Hepatocyte (in vitro differentiated cells): ENCODE measurements around the gene RNF166.

ENCODE experiments used
- CTCF ChIP-seq: fragments of 200-600 bp; sonication (generic); IDR thresholded peaks from 2 replicates; pipeline ENCODE4 v1.5.1; 2016; ENCODE audit warnings: antibody characterized with exemption, mild to moderate bottlenecking; ENCODE audit not compliant: poor library complexity
- EZH2 ChIP-seq: fragments of 200-600 bp; sonication (generic); IDR thresholded peaks from 2 replicates; pipeline ENCODE4 v1.6.1; 2016; ENCODE audit warnings: antibody characterized with exemption, mild to moderate bottlenecking, borderline replicate concordance
- EZH2phosphoT487 ChIP-seq: fragments of 200-600 bp; sonication (generic); IDR thresholded peaks from one replicate; pipeline ENCODE4 v1.6.1; 2018; ENCODE audit warnings: antibody characterized with exemption, mild to moderate bottlenecking, low read depth, moderate library complexity; ENCODE audit not compliant: unreplicated experiment, severe bottlenecking

GRCh38 chr16:88727871-88728270 is 21.7 kb upstream of the RNF166 start:
- TF ChIP-seq CTCF: no peak
- TF ChIP-seq EZH2phosphoT487: no peak
- no peak for TF ChIP-seq EZH2
